Measurements from ENCODE around the gene FBXO30. TPM values are rescaled to one million over a fixed set of nuclear protein-coding genes. Genes with fewer than 3 reads are reported as not detected.

Gene FBXO30
- total and polyA plus RNA-seq, 9 of the 15 experiments (the other 6 are each of a cell fraction or from before 2014, with no cell fraction given): 3.6 to 12.8 (median 7.1) TPM

- TF ChIP-seq, protein P1, sequence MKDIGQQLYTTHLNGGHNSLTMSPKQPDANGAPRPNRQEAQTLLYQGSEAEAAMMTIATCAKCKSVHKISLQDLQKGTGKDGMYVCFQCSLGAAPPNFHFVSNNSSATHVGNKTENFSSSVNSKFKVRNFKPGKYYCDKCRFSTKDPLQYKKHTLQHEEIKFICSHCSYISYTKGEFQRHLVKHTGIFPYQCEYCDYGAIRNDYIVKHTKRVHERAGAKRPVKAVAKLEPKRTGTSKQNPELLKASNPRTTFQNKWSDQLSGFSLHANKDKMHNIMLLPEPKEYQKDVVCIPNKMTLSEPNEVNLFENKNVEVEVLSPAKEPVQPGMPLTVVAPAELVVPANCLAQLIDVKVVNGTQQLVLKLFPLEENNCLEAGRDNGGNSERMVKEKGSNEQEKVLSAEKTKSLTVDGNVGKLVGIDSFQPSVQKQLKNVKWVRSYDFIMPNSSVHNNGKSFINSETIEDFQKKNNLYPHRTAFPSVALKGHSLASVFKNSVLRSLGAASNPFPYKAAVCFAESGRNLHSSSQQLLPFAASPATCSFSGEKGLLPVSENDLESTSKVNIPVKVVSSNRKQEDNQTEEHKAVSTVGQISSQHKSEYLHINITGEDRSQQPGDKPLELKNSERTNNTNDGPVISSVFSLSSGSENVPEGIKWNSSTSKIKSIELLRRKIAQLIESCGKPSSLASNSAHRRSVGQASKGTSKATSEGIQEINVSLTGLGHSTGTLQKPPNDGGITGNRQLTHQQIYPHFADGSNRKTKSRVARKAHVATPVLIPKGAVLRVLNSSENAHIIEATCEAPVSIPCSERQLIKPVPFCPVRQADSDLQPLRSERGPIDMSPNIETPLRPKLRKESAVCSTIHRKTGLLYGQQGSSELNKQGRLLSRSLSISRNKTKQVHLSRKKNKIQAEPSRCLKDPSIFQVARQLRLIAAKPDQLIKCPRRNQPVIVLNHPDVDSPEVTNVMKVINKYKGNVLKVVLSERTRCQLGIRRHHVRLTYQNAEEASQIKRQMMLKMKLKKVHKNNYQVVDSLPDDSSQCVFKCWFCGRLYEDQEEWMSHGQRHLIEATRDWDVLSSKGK (CRISPR knock-in tag; IDR thresholded peaks at IDR 0.05): no peak
- TF ChIP-seq GATA2 (CRISPR knock-in tag; IDR thresholded peaks at IDR 0.05) (no peak), RCOR1 (IDR thresholded peaks at IDR 0.05; ENCODE audit: borderline replicate concordance in 1 of 2, low read depth in 2 of 2, low read length in 2 of 2) (no peak), ADNP (tag; IDR thresholded peaks at IDR 0.05) (no peak), TGIF2 (CRISPR knock-in tag; IDR thresholded peaks at IDR 0.05) (no peak), SRSF9 (IDR thresholded peaks at IDR 0.05; ENCODE audit: borderline replicate concordance, low read depth, low read length) (no peak), NR2C1 (IDR thresholded peaks at IDR 0.05) (no peak), NR2C1 (tag; IDR thresholded peaks at IDR 0.05) (0 out of 2 replicates have a peak, but pooled peaks have one; percentile 6), BDP1 (IDR thresholded peaks at IDR 0.05; ENCODE audit: insufficient read depth, insufficient read length) (no peak), NCOA4 (IDR thresholded peaks at IDR 0.05; ENCODE audit: partially characterized antibody) (no peak), ZNF512 (tag; IDR thresholded peaks at IDR 0.05) (no peak), SRSF3 (IDR thresholded peaks at IDR 0.05; ENCODE audit: insufficient read depth, low read length) (no peak), SMARCB1 (IDR thresholded peaks at IDR 0.05; ENCODE audit: insufficient read length, low read depth) (no peak), ZNF699 (CRISPR knock-in tag; IDR thresholded peaks at IDR 0.05; ENCODE audit: insufficient replicate concordance) (no peak), KAT8 (IDR thresholded peaks at IDR 0.05; ENCODE audit: low read depth) (no peak), RBFOX2 (IDR thresholded peaks at IDR 0.05; ENCODE audit: low read depth, low read length) (no peak), ZKSCAN3 (CRISPR knock-in tag; IDR thresholded peaks at IDR 0.05) (no peak), NFYB (IDR thresholded peaks at IDR 0.05; ENCODE audit: extremely low read depth, insufficient read length) (no peak), HDGF (IDR thresholded peaks at IDR 0.05) (no peak), PHF8 (IDR thresholded peaks at IDR 0.05; ENCODE audit: borderline replicate concordance, low read length) (no peak), TBL1XR1 (IDR thresholded peaks at IDR 0.05; ENCODE audit: low read length in 2 of 2) (no peak), BHLHE40 (IDR thresholded peaks at IDR 0.05; ENCODE audit: low read length) (no peak), PHB (CRISPR knock-in tag; IDR thresholded peaks at IDR 0.05) (no peak), ZNF197 (CRISPR knock-in tag; IDR thresholded peaks at IDR 0.05; ENCODE audit: low read depth) (no peak; the same call in 1 of the 2 replicates), ZNF668 (CRISPR knock-in tag; IDR thresholded peaks at IDR 0.05) (no peak), NRF1 (conservative IDR thresholded peaks at IDR 0.05 in 1 of 2, IDR thresholded peaks at IDR 0.05 in 1 of 2) (peak in 1 of 2 experiments; percentile 19; a peak in 1 of 4 replicates), ZNF41 (CRISPR knock-in tag; conservative IDR thresholded peaks at IDR 0.05) (no peak; the same call in 1 of the 2 replicates)
Observed at GRCh38 chr6:145813285-145814034, 1.1 kb downstream of the FBXO30 start (continued).

Measured in K562 (cell line).